WTC11 (cell line): ENCODE measurements around the gene PHLPP1. TPM values are rescaled to one million over a fixed set of nuclear protein-coding genes. Genes with fewer than 3 reads are reported as not detected.

Source experiments
- ATAC-seq: fragments of 200-7000 bp; cut with Tn5 transposase; 2 replicates; pipeline ENCODE4 v1.10.0; 2021; ENCODE audit warnings: mild to moderate bottlenecking, moderate library complexity
- CTCF ChIA-PET: fragments of 300-600 bp; sonication (Branson Sonifier 250); formaldehyde crosslinking; loops from one replicate; lab custom pipeline; 2021; ENCODE audit warnings: antibody characterized with exemption; lab: Charles Lee
- POLR2A ChIA-PET: fragments of 350-600 bp; sonication (Branson Sonifier 250); formaldehyde crosslinking; loops from one replicate; lab custom pipeline; 2021; ENCODE audit warnings: antibody characterized with exemption; lab: Charles Lee
- DNase-seq: peaks from one replicate; pipeline ENCODE4 v3.0.0; 2021; ENCODE audit warnings: low spot score
- H3K27ac Mint-ChIP-seq: 2 replicates; pipeline ENCODE4 v1.8.0; 2021; ENCODE audit warnings: mixed read lengths
- H3K27me3 Mint-ChIP-seq: 2 replicates; pipeline ENCODE4 v1.8.0; 2021; ENCODE audit warnings: low read depth, mild to moderate bottlenecking, moderate library complexity, mixed read lengths
- H3K36me3 Mint-ChIP-seq: 2 replicates; pipeline ENCODE4 v1.8.0; 2021; ENCODE audit warnings: mixed read lengths
- H3K4me1 Mint-ChIP-seq: 2 replicates; pipeline ENCODE4 v1.8.0; 2022; ENCODE audit warnings: mixed read lengths
- H3K4me3 Mint-ChIP-seq: 2 replicates; pipeline ENCODE4 v1.8.0; 2021; ENCODE audit warnings: mild to moderate bottlenecking, moderate library complexity, mixed read lengths
- H3K9me3 Mint-ChIP-seq: 2 replicates; pipeline ENCODE4 v1.8.0; 2021; ENCODE audit warnings: mixed read lengths
- AFF4 ChIP-seq: sonication (generic); formaldehyde crosslinking; IDR thresholded peaks from 2 replicates; pipeline ENCODE4 v1.8.1; 2023; ENCODE audit warnings: mild to moderate bottlenecking, missing genetic modification reagents, borderline replicate concordance
- ATF6 ChIP-seq: sonication (generic); formaldehyde crosslinking; IDR thresholded peaks from 2 replicates; pipeline ENCODE4 v1.8.1; 2023; ENCODE audit warnings: mild to moderate bottlenecking, missing genetic modification reagents
- CDX4 ChIP-seq: fragments of 250-450 bp; sonication (Bioruptor Pico); IDR thresholded peaks from 2 replicates; pipeline ENCODE4 v1.9.0; 2021; ENCODE audit warnings: moderate library complexity, mild to moderate bottlenecking, inconsistent platforms, borderline replicate concordance
- ELF4 ChIP-seq: sonication (generic); formaldehyde crosslinking; IDR thresholded peaks from 2 replicates; pipeline ENCODE4 v1.8.1; 2022; ENCODE audit warnings: low read depth, mild to moderate bottlenecking, moderate library complexity, missing genetic modification reagents
- EMX1 ChIP-seq: fragments of 250-450 bp; sonication (Bioruptor Pico); IDR thresholded peaks from 2 replicates; pipeline ENCODE4 v1.8.0; 2021; ENCODE audit warnings: mild to moderate bottlenecking
- ETV6 ChIP-seq: sonication (generic); formaldehyde crosslinking; IDR thresholded peaks from 2 replicates; pipeline ENCODE4 v1.8.1; 2022; ENCODE audit warnings: mild to moderate bottlenecking, missing genetic modification reagents
- FOXK1 ChIP-seq: sonication (generic); formaldehyde crosslinking; IDR thresholded peaks from 2 replicates; pipeline ENCODE4 v1.8.0; 2022; ENCODE audit warnings: mild to moderate bottlenecking, moderate library complexity, missing genetic modification reagents
- GABPB1 ChIP-seq: sonication (generic); formaldehyde crosslinking; IDR thresholded peaks from 2 replicates; pipeline ENCODE4 v1.8.1; 2023; ENCODE audit warnings: mild to moderate bottlenecking, missing genetic modification reagents
- KAT7 ChIP-seq: sonication (generic); formaldehyde crosslinking; IDR thresholded peaks from 2 replicates; pipeline ENCODE4 v1.8.1; 2023; ENCODE audit warnings: missing genetic modification reagents, mild to moderate bottlenecking, borderline replicate concordance
- MXD4 ChIP-seq: fragments of 250-450 bp; sonication (Bioruptor Pico); IDR thresholded peaks from 2 replicates; pipeline ENCODE4 v1.8.0; 2021; ENCODE audit warnings: mild to moderate bottlenecking, moderate library complexity, borderline replicate concordance
- NR2C2 ChIP-seq: sonication (generic); formaldehyde crosslinking; IDR thresholded peaks from 2 replicates; pipeline ENCODE4 v1.8.0; 2022; ENCODE audit warnings: mild to moderate bottlenecking, missing genetic modification reagents
- RELA ChIP-seq: sonication (generic); formaldehyde crosslinking; IDR thresholded peaks from 2 replicates; pipeline ENCODE4 v1.8.1; 2022; ENCODE audit warnings: missing genetic modification reagents, mild to moderate bottlenecking, borderline replicate concordance
- TEAD4 ChIP-seq: sonication (generic); formaldehyde crosslinking; IDR thresholded peaks from 2 replicates; pipeline ENCODE4 v1.8.0; 2022; ENCODE audit warnings: mild to moderate bottlenecking, missing genetic modification reagents
- ZBTB43 ChIP-seq: sonication (generic); formaldehyde crosslinking; IDR thresholded peaks from 2 replicates; pipeline ENCODE4 v1.8.1; 2023; ENCODE audit warnings: mild to moderate bottlenecking, missing genetic modification reagents
- ZNF232 ChIP-seq: sonication (generic); formaldehyde crosslinking; IDR thresholded peaks from 2 replicates; pipeline ENCODE4 v1.8.0; 2022; ENCODE audit warnings: mild to moderate bottlenecking, missing genetic modification reagents
- ZNF281 ChIP-seq: sonication (generic); formaldehyde crosslinking; IDR thresholded peaks from 2 replicates; pipeline ENCODE4 v1.8.0; 2023; ENCODE audit warnings: mild to moderate bottlenecking, missing genetic modification reagents
- ZNF512 ChIP-seq: sonication (generic); formaldehyde crosslinking; IDR thresholded peaks from 2 replicates; pipeline ENCODE4 v1.8.1; 2022; ENCODE audit warnings: missing genetic modification reagents, borderline replicate concordance
- ZSCAN18 ChIP-seq: fragments of 250-450 bp; sonication (Bioruptor Pico); IDR thresholded peaks from 2 replicates; pipeline ENCODE4 v2.1.2; 2022; ENCODE audit warnings: mild to moderate bottlenecking, moderate library complexity
- total RNA-seq: library from RNA; stranded (reverse); gene quantifications from 3 replicates; pipeline ENCODE4 v1.2.3, GENCODE V29; 2021

Gene PHLPP1
- total RNA-seq, 1 experiment from 2014 or later: 52.0 TPM

GRCh38 chr18:62996566-62996965 is 281.2 kb downstream of the PHLPP1 start:
- no peaks in the 10 kb centered on the region for H3K27me3 Mint-ChIP-seq
- peaks cover 3% of the 10 kb centered on the region for H3K4me1 Mint-ChIP-seq
- TF ChIP-seq EMX1 (CRISPR knock-in tag) (no peak), AFF4 (CRISPR knock-in tag) (no peak), RELA (CRISPR knock-in tag) (no peak), CDX4 (CRISPR knock-in tag) (no peak), ELF4 (no peak), TEAD4 (CRISPR knock-in tag) (no peak), FOXK1 (CRISPR knock-in tag) (no peak), GABPB1 (CRISPR knock-in tag) (no peak), NR2C2 (CRISPR knock-in tag) (no peak), MXD4 (no peak), ZNF512 (CRISPR knock-in tag) (no peak), ZBTB43 (CRISPR knock-in tag) (no peak), ZNF281 (CRISPR knock-in tag) (no peak), ZSCAN18 (CRISPR knock-in tag) (no peak), ATF6 (CRISPR knock-in tag) (no peak), KAT7 (CRISPR knock-in tag) (no peak), ETV6 (CRISPR knock-in tag) (no peak), ZNF232 (CRISPR knock-in tag) (no peak)
- ChIA-PET POLR2A (no interaction called here), CTCF (no interaction called here)
- no peak overlapping the region for H3K27ac Mint-ChIP-seq
- peaks cover 2% of the 10 kb centered on the region; the same call in 1 of the 2 replicates for H3K9me3 Mint-ChIP-seq
- no peak overlapping the region for H3K4me3 Mint-ChIP-seq
- ATAC-seq (no peak), DNase-seq (no peak)
- H3K36me3 Mint-ChIP-seq: no peaks in the 10 kb centered on the region
